Osteocyte (in vitro differentiated cells): Measurements from ENCODE around the gene IGF2R. TPM values are rescaled to one million over a fixed set of nuclear protein-coding genes. Genes with fewer than 3 reads are reported as not detected.
"Not testable (repeated sequence)": the region's sequence is repeated elsewhere in the genome, so short reads cannot be mapped to it uniquely, and the experiment has no call there.

ENCODE experiments used
- DNase-seq: peaks from one replicate; pipeline ENCODE4 v3.0.0; 2021; ENCODE audit warnings: mixed read lengths; ENCODE audit not compliant: unreplicated experiment; ENCODE audit errors: extremely low spot score
- H3K27ac Mint-ChIP-seq: one replicate; pipeline ENCODE4 v1.8.0; 2021; ENCODE audit warnings: mild to moderate bottlenecking, mixed read lengths; ENCODE audit not compliant: unreplicated experiment
- H3K27me3 Mint-ChIP-seq: one replicate; pipeline ENCODE4 v1.8.0; 2021; ENCODE audit warnings: mixed read lengths; ENCODE audit not compliant: unreplicated experiment
- H3K36me3 Mint-ChIP-seq: one replicate; pipeline ENCODE4 v1.8.0; 2021; ENCODE audit warnings: mixed read lengths; ENCODE audit not compliant: unreplicated experiment
- H3K4me1 Mint-ChIP-seq: one replicate; pipeline ENCODE4 v1.8.0; 2021; ENCODE audit warnings: mixed read lengths; ENCODE audit not compliant: unreplicated experiment
- H3K4me3 Mint-ChIP-seq: one replicate; pipeline ENCODE4 v1.8.0; 2021; ENCODE audit warnings: mild to moderate bottlenecking, moderate library complexity, mixed read lengths; ENCODE audit not compliant: unreplicated experiment
- H3K9me3 Mint-ChIP-seq: one replicate; pipeline ENCODE4 v1.8.0; 2021; ENCODE audit warnings: mixed read lengths; ENCODE audit not compliant: unreplicated experiment
- CTCF ChIP-seq: fragments of 200-600 bp; sonication (generic); IDR thresholded peaks from 2 replicates; pipeline ENCODE4 v1.5.0; 2021; ENCODE audit warnings: antibody characterized with exemption, mild to moderate bottlenecking, moderate library complexity
- total RNA-seq: library from RNA; stranded (reverse); gene quantifications from 2 replicates; pipeline ENCODE4 v1.2.1, GENCODE V29; 2021

IGF2R gene
- total RNA-seq, 1 donor from 2014 or later: 196 TPM

- H3K36me3 Mint-ChIP-seq: peaks cover 55% of the 10 kb centered on the region
- no peaks in the 10 kb centered on the region for H3K27me3 Mint-ChIP-seq
- H3K4me1 Mint-ChIP-seq: no peaks in the 10 kb centered on the region
- H3K9me3 Mint-ChIP-seq: no peaks in the 10 kb centered on the region
- DNase-seq: no peak
- no peak for TF ChIP-seq CTCF
- H3K4me3 Mint-ChIP-seq: no peak overlapping the region
- H3K27ac Mint-ChIP-seq: no peak overlapping the region
Measured at GRCh38 chr6:160106701-160107100, 137.8 kb downstream of the IGF2R start.

GRCh38 chr6:160108077-160108476 is 139.2 kb downstream of the IGF2R start:
- Mint-ChIP-seq H3K9me3 (no peaks in the 10 kb centered on the region), H3K4me3 (no peak overlapping the region), H3K27ac (no peak overlapping the region), H3K36me3 (peaks cover 51% of the 10 kb centered on the region), H3K4me1 (no peaks in the 10 kb centered on the region), H3K27me3 (no peaks in the 10 kb centered on the region)
- no peak for DNase-seq
- TF ChIP-seq CTCF: no peak

- H3K27ac Mint-ChIP-seq: no peak overlapping the region
- H3K4me3 Mint-ChIP-seq: no peak overlapping the region
- H3K36me3 Mint-ChIP-seq: peaks cover 37% of the 10 kb centered on the region
- H3K9me3 Mint-ChIP-seq: no peaks in the 10 kb centered on the region
- TF ChIP-seq CTCF: no peak
- no peaks in the 10 kb centered on the region for H3K4me1 Mint-ChIP-seq
- H3K27me3 Mint-ChIP-seq: no peaks in the 10 kb centered on the region
- no peak for DNase-seq
Measured at GRCh38 chr6:160110586-160111123, 141.8 kb downstream of the IGF2R start.

- H3K9me3 Mint-ChIP-seq: no peaks in the 10 kb centered on the region
- no peak for TF ChIP-seq CTCF
- no peaks in the 10 kb centered on the region for H3K27me3 Mint-ChIP-seq
- no peak for DNase-seq
- no peak overlapping the region for H3K27ac Mint-ChIP-seq
- no peak overlapping the region for H3K4me3 Mint-ChIP-seq
- no peaks in the 10 kb centered on the region for H3K4me1 Mint-ChIP-seq
- peaks cover 31% of the 10 kb centered on the region for H3K36me3 Mint-ChIP-seq
Measured at GRCh38 chr6:160111806-160112205, 142.9 kb downstream of the IGF2R start.

GRCh38 chr6:160112628-160113299 is 143.9 kb downstream of the IGF2R start:
- Mint-ChIP-seq H3K4me3 (no peak overlapping the region), H3K27me3 (no peaks in the 10 kb centered on the region), H3K36me3 (peaks cover 30% of the 10 kb centered on the region), H3K27ac (no peak overlapping the region), H3K4me1 (no peaks in the 10 kb centered on the region), H3K9me3 (no peaks in the 10 kb centered on the region)
- DNase-seq: no peak
- no peak for TF ChIP-seq CTCF

GRCh38 chr6:160114536-160114935 is 145.7 kb downstream of the IGF2R start:
- not testable (repeated sequence) for H3K4me1 Mint-ChIP-seq, DNase-seq, H3K27ac Mint-ChIP-seq, H3K4me3 Mint-ChIP-seq, H3K27me3 Mint-ChIP-seq, H3K9me3 Mint-ChIP-seq
- H3K36me3 Mint-ChIP-seq: peaks cover 22% of the 10 kb centered on the region
